GM12801 (cell line): Measurements from ENCODE around the gene SHLD1.

Experiments used
- TF ChIP-seq, protein P1 (sequence below): IDR thresholded peaks from one replicate; pipeline ENCODE4 v1.5.1; 2011; ENCODE audit warnings: control low read depth; ENCODE audit not compliant: insufficient read length; ENCODE audit errors: extremely low read depth

SHLD1 gene

DNA sequence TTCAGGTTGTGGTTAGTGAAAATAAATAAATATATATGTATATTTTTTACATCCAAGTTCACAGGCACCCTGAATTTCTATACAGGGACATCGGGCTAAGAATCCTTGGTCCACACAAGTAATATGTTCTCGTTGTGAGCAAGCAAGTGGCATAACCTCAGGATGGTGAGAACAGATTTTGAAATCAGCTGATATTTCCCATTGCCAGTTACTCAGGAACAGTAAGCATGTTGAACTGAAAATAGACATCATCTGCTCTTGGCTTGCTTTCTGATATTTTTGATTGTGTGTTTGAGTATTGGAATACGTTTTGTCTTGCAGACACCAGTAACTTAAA, 112.5 kb downstream of the SHLD1 start:
- TF ChIP-seq, protein P1, sequence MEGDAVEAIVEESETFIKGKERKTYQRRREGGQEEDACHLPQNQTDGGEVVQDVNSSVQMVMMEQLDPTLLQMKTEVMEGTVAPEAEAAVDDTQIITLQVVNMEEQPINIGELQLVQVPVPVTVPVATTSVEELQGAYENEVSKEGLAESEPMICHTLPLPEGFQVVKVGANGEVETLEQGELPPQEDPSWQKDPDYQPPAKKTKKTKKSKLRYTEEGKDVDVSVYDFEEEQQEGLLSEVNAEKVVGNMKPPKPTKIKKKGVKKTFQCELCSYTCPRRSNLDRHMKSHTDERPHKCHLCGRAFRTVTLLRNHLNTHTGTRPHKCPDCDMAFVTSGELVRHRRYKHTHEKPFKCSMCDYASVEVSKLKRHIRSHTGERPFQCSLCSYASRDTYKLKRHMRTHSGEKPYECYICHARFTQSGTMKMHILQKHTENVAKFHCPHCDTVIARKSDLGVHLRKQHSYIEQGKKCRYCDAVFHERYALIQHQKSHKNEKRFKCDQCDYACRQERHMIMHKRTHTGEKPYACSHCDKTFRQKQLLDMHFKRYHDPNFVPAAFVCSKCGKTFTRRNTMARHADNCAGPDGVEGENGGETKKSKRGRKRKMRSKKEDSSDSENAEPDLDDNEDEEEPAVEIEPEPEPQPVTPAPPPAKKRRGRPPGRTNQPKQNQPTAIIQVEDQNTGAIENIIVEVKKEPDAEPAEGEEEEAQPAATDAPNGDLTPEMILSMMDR = no peak

DNA sequence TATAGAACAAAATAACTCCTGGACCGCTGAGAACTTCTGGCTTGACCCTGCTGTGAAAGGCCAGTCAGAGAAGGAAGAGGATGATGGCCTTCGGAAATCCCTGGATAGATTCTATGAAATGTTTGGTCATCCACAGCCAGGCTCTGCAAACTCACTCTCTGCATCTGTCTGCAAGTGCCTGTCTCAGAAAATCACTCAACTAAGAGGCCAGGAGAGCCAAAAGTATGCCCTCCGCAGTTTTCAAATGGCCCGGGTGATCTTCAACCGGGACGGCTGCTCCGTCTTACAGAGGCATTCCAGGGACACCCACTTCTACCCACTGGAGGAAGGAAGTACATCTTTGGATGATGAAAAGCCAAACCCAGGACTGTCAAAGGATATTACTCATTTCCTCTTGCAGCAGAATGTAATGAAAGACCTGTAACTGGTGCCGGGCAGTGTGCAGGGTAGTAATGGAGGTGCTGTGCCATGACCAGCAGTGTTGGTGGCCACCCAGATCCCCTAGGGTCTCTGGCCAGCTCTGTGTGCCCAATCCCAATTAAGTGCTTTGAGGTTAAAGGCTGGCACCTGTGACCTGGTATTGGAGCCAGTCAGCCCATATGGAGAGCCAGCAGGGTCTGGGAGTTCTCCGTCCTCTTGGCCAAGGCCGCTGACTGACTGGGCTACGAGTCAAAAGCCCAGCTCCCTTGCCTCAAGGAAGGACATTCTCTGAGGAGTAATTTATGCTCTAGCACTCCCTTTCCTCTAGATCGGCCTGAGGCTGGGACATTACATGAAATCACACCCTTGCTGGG, 113.0 kb downstream of the SHLD1 start:
- TF ChIP-seq, protein P1 = no peak

DNA sequence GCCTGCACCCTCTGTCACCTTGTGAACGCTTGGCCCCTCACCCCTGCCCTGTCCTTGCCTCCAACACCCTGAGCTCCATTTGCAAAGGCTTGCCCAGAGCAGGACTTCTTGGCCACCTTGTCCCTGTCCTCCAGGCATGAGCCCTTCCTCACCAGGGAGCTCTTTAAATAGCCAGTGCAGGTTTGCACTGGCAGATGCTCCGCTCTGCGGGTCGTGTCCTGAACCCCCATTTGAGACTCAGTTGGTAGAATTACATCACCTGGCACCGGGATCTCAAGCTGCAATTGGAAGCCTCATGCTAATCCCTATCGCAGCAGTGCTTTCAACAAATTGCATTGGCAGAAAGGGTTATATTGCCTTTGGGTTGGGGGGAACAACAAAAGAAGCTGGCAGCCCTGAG, 114.2 kb downstream of the SHLD1 start:
- TF ChIP-seq, protein P1 = no peak

DNA sequence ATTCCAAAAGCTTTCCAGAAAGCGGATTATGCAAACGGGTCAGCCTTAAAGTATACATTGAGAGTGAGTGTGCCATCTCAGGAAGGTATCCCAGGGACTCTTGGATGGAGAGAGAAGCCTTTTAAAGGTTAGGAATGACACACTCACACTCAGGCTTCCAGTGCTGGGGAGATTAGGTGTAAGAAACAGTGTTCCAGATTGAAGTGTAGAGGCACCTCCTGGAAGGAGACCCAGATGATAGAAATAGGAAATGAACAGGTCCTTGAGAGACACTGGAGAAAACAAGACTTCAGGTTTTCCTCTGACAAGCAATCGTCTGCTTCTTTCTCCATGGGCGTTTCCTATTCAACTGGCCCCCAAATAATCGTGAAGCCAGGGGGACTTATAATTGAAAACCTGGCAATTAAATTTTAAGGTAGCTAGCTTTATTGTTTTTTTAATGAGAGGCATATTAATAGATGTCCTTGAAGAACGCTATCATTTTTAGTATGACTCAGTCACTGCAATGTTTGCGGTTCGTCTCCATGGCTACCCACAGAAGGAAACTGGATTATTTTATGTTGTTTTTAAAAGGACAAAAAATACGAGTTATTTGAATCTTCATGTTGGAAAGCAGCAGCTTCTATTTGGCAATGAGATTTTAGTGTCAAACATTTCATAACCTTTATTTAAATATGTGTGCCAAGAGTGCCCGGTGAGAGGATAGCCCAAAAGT, 114.8 kb downstream of the SHLD1 start:
- TF ChIP-seq, protein P1 = no peak

DNA sequence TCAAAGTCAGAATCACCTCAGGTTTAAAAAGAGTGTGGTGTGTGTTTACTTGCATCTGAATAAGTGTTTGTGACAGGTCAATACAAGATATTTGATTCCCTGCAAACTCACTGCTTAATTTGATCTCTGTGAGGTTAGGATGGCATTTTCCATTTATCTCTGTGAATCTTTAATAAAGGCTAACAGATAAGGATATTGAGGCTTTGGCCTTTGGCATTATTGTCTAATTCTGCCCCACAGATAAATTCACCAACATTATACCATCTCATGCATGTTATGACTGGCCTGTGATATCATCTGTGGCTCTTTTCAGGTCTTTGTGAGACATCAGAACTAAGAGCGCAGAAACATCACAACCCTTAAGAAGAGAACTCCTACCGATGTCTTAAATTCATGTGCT, 115.4 kb downstream of the SHLD1 start:
- TF ChIP-seq, protein P1 = no peak

DNA sequence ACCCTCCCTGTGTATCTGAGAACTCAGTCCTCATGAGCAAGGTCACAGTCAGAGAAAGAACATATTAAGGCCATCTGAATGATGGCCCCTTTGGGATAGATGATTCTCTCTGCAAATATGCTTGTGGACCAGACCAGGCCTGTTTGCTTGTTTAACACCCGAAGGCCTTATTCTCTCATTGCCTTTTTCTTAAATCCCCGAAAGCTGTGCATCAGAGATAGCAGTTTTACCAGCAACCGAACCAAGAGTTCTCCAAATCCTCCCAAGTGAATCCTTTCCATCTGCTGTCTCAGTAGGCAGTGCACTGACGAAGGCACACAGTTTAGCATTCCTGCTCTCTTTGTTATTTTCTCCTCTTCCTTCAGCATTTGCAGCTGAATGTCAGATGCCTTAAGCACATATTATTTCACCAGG, 120.4 kb downstream of the SHLD1 start:
- TF ChIP-seq, protein P1 = no peak

DNA sequence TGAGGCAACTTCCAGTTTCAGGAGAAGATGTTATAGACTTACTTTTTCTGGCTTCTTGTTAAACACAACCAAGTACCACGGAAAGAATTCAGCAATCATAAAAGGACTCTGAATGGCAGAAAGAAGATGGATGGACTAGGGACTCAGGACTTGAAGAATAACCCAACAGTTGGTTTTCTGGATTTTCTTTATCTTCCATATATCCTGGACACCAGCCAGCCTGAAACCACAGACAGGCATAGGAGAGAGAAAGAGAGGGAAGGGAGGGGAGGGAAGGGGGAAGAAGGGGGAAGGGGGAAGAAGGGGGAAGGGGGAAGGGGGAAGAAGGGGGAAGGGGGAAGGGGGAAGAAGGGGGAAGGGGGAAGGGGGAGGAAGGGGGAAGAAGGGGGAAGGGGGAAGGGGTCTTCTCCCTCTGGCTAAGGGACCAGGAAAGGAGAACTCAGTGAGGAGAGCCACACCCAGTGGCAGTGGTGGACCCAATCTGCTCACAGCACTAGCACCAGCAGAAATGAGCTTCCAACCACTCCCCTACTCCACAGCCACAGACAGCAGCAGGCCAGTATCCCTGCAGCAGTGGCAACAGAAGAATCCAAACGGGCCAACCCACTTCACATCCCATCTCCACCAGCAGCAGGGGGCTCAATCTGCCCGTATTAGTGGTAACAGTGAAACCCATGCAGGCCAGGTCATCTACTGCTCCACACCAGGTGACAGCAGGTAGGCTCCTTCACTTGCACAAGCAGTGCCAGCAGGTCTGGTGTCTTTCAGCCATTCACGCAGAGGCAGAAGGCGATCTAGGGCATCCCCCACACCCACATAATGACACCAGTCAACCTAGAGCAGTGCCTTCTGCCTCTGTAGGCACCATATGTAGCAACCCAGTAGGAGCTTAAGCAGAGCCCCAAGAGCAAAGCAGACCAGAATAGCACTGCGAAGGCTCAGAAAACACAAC, 121.5 kb downstream of the SHLD1 start:
- TF ChIP-seq, protein P1 = no peak
